Measurements from ENCODE around the gene DENND1A.

The DENND1A gene

DNA sequence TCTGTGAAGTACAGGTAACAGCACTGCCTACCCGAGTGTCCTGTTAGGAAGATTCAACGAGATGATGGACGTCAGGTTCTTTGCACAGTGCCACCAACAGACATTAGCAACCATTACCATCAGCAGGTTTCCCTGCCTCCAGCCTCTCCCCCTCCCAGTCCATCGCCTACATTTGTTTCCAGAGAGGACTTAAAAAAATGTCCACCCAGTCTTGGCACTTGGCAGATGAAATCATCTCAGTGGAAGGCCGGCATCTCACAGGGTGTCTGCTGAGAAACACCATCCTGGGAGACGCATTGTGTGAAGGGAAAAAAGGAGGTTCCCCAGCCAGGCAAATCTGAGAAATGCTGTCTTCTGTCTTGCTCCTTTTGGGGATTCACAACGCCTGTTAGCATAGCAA lies 515.7 kb downstream of the DENND1A start:
- Histone ChIP-seq H3K27me3 (no peaks in the 10 kb centered on the region), H3K9me3 (no peaks in the 10 kb centered on the region), H3K36me3 (peaks cover 10 to 33% (median 18%) of the 10 kb centered on the region in 3 donors), H3K27ac (no peak overlapping the region), H3K4me3 (no peak overlapping the region), H3K4me1 (no peaks in the 10 kb centered on the region)
- DNase-seq, result no peak
- TF ChIP-seq CTCF (IDR thresholded peaks at IDR 0.05), result no peak
- intact Hi-C loops (cut with DNase I; ENCODE audit: low total_unique reads), result no loop called here

DNA sequence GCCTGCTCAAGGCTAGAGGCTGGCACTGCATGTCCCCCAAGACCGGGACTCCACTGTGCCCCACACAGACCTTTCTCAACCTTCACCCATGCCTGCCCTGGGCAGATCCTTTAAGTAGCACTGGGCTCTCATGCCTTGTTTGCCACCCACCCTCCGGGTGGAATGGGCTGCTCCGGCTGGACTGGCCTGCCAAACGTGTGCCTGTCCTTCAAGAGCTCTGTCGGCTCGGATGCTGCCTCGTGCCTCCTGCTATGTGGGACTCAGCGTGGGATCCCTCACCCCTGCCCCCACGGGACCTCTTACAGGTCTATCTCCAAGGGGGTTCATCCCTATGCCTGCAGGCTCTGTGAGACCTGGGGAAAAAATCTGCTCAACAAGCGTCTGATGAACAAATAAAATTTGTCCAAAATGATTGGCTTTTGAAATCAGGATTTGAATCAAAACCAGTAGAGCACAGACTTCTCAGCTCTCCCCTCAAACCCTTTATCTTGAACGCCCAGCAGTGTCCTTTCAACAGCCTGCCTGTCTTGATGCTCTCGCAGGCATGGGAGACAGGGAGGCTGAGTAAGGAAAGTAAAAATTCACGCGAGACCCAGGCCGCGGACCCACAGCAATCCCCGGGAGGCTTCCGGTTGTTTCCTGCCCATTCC lies 517.6 kb downstream of the DENND1A start:
- Histone ChIP-seq H3K36me3 (peaks cover 0 to 19% (median 9%) of the 10 kb centered on the region in 3 donors), H3K27me3 (no peaks in the 10 kb centered on the region), H3K27ac (no peak overlapping the region), H3K9me3 (no peaks in the 10 kb centered on the region), H3K4me3 (no peak overlapping the region), H3K4me1 (no peaks in the 10 kb centered on the region)
- intact Hi-C loops (cut with DNase I; ENCODE audit: low total_unique reads), result no loop called here
- TF ChIP-seq CTCF (IDR thresholded peaks at IDR 0.05), result no peak
- no peak for DNase-seq

DNA sequence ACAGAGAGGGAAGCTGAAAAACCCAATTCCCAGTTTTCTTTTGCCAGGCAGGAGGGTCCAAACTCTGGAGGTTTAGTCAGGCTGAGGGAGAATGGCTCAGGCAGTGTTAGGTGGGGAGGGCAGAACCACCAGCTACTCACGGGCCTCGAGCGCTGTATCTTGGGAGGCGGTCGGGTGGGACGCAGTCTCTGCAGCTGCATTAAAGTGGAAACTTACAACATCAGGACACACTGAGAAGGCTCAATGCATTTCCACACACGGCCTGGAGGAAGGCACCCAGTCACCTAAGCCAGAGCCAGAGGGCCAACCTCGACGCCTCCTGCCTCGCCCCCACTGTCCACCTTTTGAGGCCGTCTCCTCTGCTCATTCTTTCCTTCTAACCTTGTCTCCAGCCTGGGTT lies 518.3 kb downstream of the DENND1A start:
- H3K36me3 ChIP-seq, result peaks cover 0 to 19% (median 6%) of the 10 kb centered on the region in 3 donors
- no peaks in the 10 kb centered on the region for H3K4me1 ChIP-seq
- no peak for TF ChIP-seq CTCF (IDR thresholded peaks at IDR 0.05)
- no peak for DNase-seq
- intact Hi-C loops (cut with DNase I; ENCODE audit: low total_unique reads), result no loop called here
- no peak overlapping the region for H3K4me3 ChIP-seq
- no peaks in the 10 kb centered on the region for H3K9me3 ChIP-seq
- no peaks in the 10 kb centered on the region for H3K27me3 ChIP-seq
- H3K27ac ChIP-seq, result no peak overlapping the region

- no peak overlapping the region for H3K4me3 ChIP-seq
- H3K9me3 ChIP-seq, result no peaks in the 10 kb centered on the region
- H3K36me3 ChIP-seq, result peaks cover 0 to 14% (median 1%) of the 10 kb centered on the region in 3 donors
- DNase-seq, result no peak
- H3K4me1 ChIP-seq, result no peaks in the 10 kb centered on the region
- no peak for TF ChIP-seq CTCF (IDR thresholded peaks at IDR 0.05)
- intact Hi-C loops (cut with DNase I; ENCODE audit: low total_unique reads), result no loop called here
- no peaks in the 10 kb centered on the region for H3K27me3 ChIP-seq
- no peak overlapping the region for H3K27ac ChIP-seq
Observed at GRCh38 chr9:123411191-123411590, 518.7 kb downstream of the DENND1A start.

GRCh38 chr9:123410281-123410910 lies 519.5 kb downstream of the DENND1A start:
- intact Hi-C loops (cut with DNase I; ENCODE audit: low total_unique reads), result no loop called here
- TF ChIP-seq CTCF (IDR thresholded peaks at IDR 0.05), result no peak
- no peak for DNase-seq
- H3K27ac ChIP-seq, result no peak overlapping the region
- H3K9me3 ChIP-seq, result no peaks in the 10 kb centered on the region
- H3K27me3 ChIP-seq, result no peaks in the 10 kb centered on the region
- no peaks in the 10 kb centered on the region for H3K4me1 ChIP-seq
- H3K4me3 ChIP-seq, result no peak overlapping the region
- peaks cover 0 to 6% (median 0%) of the 10 kb centered on the region in 3 donors for H3K36me3 ChIP-seq

Measured in tibial artery (tissue), 4 donors.